Stimulated activated CD8-positive, alpha-beta memory T cell treated with anti-CD3 and anti-CD28 coated beads, Interleukin-2, amount 100 ng/mL, for 48 hours (primary cell): ENCODE data around the gene MAST3.

Experiments used
- DNase-seq, 2 donors: peaks; one replicate each; pipeline ENCODE4 v3.0.0-alpha.2; 2020; ENCODE audit warnings: low read depth in 2 of 2

Gene MAST3

DNA sequence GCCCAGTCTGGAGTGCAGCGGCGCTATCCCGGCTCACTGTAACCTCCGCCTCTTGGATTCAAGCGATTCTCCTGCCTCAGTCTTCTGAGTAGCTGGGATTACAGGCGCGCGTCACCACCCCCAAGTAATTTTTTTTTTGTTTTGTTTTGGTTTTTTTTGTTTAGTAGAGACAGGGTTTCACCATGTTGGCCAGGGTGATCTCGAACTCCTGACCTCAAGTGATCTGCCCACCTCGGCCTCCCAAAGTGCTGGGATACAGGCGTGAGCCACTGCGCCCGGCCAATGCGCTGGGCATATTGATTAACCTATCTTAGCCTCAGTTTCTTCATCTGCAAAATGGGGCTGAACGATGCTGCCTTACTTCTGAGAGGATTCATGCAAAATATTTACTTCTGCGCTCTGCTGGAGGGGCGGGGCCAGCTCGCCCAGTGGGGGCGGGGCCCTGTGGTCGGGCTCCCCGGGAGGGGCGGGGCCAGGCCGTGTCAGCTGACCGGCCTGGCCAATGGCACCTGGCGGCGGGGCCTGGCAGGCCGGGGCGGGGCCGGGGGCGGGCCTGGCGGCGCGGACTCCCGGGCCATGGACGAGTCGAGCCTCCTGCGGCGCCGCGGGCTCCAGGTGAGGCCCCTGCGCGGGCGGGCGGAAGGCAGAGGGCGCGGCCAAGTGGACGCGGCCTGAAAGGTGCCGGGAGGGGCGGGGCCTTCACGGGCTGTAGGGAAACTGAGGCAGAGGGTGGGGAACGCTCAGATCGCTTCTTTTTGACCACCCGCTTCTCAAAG, at the start of gene MAST3:
Gene MAST3 (plus strand): TSS at position 562 of the 776 bp plus-strand sequence. CDS start 15 bp downstream, at position 577.
- DNase-seq: peak; percentile 90 to 94

DNA sequence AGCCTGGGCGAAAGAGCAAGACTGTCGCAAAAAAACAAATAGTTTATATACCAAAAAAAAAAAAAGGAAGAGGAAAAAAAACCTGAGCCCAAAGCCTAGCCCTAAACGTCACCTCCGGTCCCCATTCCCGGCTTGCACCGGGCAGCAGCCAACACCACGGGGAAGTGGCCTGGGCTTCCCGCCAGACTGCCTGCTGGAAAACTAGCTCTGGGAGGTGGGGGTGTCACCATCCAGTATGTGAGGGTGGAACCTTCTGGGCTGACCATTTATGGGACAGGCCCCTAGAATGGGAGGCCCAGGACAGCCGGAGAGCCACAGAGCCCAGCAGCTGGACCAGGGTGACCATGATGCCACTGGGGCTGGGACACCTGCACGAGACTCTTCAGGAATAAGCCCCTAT, 48.2 kb upstream of the MAST3 start:
- no peak for DNase-seq

DNA sequence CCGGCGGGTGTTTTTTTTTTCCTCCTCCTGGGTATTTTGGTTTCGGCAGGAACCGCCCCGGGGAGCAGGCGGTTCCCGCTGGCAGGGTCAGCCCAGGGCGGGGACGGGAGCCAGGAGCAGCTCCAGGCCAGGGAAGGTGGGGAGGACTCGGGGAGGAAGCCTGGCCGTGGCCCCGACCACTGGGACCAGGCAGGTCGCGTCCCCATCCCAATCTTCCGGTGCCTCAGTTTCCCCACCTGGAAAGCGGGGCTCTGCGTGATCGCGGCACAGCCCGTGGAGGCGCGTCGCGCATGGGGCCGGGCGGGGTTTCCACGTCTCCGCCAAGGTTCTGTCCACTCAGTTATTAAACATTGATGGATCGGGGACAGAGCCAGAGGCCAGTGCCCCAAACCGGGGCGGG, 45.7 kb upstream of the MAST3 start:
- no peak for DNase-seq

DNA sequence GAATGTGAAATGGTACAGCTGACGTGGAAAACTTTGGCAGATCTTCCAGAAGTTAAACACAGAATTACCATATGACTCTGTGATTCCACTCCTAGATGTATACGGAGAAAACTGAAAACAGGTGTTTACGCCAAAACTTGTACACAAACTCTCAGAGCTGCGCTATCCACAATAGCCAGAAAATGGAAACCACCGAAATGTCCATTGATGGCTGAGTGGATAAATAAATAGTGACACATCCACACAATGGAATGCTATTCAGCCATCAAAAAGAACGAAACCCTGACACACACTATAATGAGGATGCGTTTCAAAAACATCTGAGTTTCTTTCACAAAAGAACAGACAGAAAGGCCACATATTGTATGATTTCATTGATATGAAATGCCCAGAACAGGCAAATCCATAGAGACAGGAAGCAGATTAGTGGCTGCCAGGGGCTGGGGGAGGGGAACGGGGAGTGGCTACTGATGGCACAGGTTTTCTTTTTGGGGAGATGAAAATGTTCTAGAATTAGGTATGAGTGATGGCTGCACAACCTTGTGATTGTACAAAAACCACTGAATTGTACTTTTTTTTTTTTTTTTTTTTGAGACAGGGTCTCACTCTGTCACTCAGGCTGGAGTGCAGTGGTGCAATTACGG, 43.9 kb upstream of the MAST3 start:
- no peak for DNase-seq

DNA sequence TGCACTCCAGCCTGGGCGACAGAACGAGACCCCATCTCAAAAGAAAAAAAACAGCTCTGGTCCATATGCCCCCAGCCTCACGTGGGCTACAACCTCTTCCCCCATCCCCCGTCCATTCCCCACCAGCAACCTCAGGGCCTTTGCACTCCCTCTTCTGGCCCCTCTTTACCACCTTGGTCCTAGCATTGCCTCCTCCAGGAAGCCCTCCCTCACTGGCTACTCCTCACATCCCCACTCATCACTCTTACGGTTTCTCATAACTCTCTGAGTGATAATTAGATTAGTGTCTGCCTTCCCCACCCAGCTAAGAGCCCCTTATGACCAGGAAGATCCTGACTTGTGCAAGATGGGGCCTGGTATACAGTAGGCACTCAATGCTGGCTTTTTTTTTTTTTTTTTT, 41.6 kb upstream of the MAST3 start:
- DNase-seq: no peak

- no peak for DNase-seq
Observed at GRCh38 chr19:18057557-18057956, 40.0 kb upstream of the MAST3 start.

DNA sequence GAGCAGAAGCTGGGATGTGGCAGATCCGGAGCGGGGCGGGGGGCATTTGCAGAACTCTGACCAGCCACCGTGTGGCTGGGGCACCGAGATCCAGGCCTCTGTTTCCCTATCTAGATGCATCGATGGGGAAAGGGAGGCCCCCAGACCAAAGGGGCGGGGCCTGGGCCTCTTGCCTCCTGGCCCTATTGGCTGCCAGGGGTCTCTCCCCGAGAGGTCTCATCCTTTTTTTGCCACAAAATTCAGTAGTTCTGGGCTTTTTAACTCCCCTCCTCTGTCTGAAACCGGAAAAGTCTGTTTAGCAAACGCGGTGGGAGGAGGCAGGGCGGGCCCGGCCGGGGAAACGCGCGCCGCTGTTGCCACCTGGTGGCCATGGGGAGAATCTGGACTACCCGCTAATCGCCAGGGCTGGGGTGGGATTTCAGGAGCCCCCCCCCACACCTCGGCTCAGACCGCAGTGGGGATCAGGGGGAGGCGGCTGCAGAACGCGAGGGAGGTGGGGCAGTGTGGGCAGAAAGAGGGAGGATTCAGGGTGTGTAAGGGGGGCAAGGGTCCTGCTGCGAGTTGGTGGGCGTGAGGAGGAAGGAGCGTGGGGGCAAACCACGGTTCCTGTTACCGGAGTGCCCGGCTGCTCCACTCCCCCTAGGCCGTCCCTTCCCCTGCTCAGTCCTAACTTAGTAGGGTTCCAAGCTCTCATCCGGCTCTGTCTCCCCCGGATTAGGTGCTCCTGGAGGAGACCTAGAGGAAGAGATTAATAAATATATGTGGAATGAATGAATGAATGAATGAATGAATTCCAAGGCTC, 39.2 kb upstream of the MAST3 start:
- DNase-seq: peak; percentile 66 to 72

DNA sequence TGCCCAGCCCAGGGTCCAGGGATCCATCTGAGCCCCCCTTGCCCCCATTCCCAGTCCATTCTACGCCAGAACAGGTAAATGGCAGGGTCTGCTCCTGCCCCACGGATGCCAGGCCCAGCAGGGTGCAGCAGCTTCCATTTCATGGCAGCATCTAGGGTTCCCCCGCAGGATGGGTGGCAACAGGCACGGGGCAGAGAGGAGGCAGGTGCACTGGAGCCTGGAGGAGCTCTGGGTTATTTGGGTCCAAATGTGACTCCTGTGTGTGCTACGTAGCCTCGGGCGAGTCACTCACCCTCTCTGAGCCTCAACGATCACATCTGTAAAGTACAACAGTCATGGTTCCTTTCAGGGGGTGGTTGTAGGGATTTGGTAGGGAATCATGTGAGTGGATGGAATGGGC, 38.3 kb upstream of the MAST3 start:
- DNase-seq: no peak

GRCh38 chr19:18059902-18060301, 37.7 kb upstream of the MAST3 start:
- DNase-seq: no peak

- no peak for DNase-seq
Observed at GRCh38 chr19:18060472-18060871, 37.1 kb upstream of the MAST3 start.

GRCh38 chr19:18062028-18062427, 35.5 kb upstream of the MAST3 start:
- no peak for DNase-seq

- DNase-seq: no peak
Observed at GRCh38 chr19:18063463-18063862, 34.1 kb upstream of the MAST3 start.

GRCh38 chr19:18065173-18065495, 32.4 kb upstream of the MAST3 start:
- DNase-seq: no peak

DNA sequence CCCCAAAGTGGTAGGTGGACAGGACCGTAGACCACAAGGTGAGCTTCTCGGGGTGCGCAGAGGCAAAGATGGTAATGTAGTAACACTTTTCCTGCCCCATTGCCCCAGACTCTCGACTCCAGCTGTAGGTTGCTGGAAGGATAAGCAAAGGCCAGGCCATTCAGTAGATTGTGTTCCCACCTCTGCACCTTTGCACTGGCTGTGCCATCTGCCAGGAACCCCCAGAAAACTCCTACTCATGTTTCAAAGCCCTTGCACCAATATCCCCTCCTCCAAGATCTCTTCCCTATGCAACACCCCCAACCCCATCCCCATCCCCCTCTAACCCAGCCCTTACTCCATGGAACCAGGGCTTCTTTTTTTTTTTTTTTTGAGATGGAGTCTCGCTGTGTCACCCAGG, 29.2 kb upstream of the MAST3 start:
- no peak for DNase-seq

DNA sequence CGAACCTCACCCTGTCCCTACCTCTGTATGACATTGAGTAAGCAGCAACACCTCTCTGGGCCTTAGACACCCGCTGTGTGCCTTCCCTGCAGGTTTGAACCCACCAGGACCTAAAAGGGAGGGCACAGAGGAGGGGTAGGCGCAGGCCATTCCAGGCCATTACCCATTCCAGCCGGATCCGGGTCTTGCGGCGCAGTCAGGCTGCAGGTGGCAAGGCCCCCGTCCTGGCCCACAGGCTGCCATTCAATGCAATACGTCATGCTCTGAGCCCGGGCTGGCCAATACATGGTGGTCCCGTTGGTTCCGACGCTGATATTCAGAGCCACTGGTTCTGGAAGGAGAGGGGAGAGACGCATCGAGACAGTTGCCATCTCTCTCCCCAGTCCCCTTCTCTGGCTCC, 28.2 kb upstream of the MAST3 start:
- no peak for DNase-seq

DNA sequence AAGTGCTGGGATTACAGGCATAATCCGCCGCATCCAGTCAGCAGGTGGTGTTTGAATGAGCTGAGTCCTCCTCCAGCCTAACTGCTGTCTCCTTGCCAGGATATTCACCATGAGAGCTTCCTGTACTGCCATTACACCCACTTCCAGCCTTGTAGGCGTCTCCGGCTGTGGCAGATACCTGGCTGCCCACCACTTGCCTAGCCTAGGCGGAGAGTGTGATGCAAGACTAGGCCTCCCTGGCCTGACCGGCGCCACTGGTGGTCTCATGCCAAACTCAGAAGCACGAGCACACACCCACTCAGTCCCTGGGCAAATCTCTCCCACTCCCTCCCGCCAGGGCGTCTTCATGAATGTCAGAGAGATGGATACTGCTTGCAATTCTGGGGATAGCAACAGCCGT, 27.4 kb upstream of the MAST3 start:
- DNase-seq: no peak

DNA sequence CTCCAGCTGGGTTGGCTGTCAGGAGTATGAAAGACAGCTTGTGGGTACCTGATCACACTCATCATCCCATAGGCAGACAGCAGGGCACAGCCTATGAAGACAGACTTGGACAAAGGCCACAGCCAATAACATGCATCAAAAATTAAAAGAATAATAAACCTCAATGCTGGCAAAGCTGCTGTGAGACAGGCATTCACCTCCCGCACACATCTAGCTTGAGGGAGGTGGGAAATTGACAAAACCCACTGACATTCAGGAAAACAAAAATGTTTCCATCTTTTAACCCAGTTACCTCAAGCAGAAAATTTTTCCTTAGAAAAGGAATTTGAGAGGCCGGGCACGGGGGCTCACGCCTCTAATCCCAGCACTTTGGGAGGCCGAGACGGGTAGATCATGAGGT, 25.2 kb upstream of the MAST3 start:
- no peak for DNase-seq

DNA sequence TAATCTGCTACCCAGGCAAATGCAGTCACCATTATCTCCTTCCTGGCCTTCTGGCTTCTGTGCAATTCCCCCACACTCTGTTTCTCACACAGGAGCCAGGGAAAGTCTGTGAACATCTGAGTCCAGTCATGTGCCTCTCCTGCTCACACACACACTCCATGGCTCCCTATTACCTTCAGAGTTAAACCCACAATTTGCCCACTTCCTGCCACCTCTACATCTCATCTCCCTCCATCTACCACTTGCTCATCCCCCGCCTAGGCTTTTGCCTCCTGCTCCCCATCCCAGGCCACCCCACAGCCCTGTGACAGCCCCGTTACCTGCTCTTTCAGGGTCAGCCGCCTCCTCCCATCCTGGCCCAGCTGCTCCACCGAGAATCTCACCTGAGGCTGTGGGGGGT, 24.4 kb upstream of the MAST3 start:
- DNase-seq: no peak

GRCh38 chr19:18074192-18074591, 23.4 kb upstream of the MAST3 start:
- DNase-seq: no peak

DNA sequence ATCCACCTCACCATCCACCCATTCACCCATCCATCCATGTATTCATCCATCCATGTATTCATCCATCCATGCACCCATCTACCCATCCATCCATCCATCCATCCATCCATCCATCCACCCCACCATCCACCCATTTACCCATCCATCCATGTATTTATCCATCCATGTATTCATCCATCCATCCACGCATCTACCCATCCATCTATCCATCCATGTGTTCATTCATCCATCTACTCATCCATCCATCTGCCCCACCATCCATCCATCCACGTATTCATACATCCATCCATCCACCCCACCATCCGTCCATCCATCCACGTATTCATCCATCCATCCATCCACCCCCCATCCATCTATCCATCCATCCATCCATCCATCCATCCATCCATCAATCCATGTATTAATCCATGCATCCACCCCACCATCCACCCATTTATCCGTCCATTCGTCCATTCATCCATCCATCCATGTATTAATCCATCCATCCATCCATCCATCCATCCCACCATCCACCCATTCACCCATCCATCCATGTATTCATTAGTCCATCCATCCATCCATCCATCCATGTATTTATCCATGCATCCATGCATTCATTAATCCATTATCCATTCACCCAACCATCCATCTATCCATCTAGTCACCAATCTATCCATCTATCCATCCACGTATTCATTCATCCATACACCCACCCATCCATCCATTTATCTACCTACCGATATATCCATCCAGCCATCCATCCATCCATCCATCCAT, 13.5 kb upstream of the MAST3 start:
- DNase-seq: no peak

- DNase-seq: no peak
Observed at GRCh38 chr19:18085702-18086457, 11.7 kb upstream of the MAST3 start.
